ENCODE measurements around the gene MCTP2.

The MCTP2 gene

GRCh38 chr15:94273826-94274225 lies 42.5 kb downstream of the MCTP2 start:
- TF ChIP-seq, protein P1, sequence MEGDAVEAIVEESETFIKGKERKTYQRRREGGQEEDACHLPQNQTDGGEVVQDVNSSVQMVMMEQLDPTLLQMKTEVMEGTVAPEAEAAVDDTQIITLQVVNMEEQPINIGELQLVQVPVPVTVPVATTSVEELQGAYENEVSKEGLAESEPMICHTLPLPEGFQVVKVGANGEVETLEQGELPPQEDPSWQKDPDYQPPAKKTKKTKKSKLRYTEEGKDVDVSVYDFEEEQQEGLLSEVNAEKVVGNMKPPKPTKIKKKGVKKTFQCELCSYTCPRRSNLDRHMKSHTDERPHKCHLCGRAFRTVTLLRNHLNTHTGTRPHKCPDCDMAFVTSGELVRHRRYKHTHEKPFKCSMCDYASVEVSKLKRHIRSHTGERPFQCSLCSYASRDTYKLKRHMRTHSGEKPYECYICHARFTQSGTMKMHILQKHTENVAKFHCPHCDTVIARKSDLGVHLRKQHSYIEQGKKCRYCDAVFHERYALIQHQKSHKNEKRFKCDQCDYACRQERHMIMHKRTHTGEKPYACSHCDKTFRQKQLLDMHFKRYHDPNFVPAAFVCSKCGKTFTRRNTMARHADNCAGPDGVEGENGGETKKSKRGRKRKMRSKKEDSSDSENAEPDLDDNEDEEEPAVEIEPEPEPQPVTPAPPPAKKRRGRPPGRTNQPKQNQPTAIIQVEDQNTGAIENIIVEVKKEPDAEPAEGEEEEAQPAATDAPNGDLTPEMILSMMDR (conservative IDR thresholded peaks at IDR 0.05) = no peak
- 0 out of 2 replicates have a peak, but pooled peaks have one; percentile 22 for TF ChIP-seq ZFX (IDR thresholded peaks at IDR 0.05)
- peak overlapping the region; percentile 81 for H3K27ac ChIP-seq

DNA sequence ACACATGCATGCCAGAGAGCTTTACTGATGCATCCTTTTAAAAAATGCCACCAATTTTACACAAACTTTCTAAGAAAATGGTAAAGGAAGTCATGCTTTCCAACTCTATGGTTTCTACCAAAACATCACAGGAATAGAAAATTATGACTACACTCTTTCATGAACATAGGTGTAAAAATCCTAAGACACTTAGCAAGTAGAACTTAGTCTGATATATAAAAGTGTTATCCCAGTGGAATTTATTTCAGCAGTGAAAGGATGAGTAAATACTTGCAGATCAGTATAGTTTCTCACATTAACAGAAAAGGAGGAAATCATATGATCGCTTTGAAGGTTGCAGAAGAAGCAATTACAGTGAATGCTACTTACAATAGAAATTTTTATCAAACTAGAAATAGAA lies 43.4 kb downstream of the MCTP2 start:
- H3K27ac ChIP-seq = no peak overlapping the region

GRCh38 chr15:94277485-94277884 lies 46.1 kb downstream of the MCTP2 start:
- H3K27ac ChIP-seq = no peak overlapping the region
- TF ChIP-seq, protein P1 (conservative IDR thresholded peaks at IDR 0.05) = no peak
- TF ChIP-seq ZFX (IDR thresholded peaks at IDR 0.05) = no peak

More for the DNA sequence above, 43.4 kb downstream of the MCTP2 start:
- TF ChIP-seq, protein P1 (conservative IDR thresholded peaks at IDR 0.05) = no peak
- no peak for TF ChIP-seq ZFX (IDR thresholded peaks at IDR 0.05)

DNA sequence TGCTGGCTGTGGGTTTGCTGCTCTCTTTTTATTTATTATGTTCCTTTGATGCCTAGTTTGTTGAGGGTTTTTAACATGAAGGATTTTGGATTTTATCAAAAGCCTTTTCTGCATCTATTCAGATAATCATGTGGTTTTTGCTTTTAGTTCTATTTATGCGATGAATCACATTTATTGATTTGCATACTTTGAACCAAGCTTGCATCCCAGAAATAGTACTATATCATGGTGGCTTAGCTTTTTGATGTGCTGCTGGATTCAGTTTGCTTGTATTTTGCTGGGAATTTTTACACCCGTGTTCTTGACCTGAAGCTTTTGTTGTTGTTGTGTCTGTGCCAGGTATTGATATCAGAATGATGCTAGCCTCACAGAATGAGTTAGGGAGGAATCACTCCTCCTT lies 48.4 kb downstream of the MCTP2 start:
- TF ChIP-seq, protein P1 (conservative IDR thresholded peaks at IDR 0.05) = no peak
- no peak for TF ChIP-seq ZFX (IDR thresholded peaks at IDR 0.05)
- H3K27ac ChIP-seq = no peak overlapping the region

DNA sequence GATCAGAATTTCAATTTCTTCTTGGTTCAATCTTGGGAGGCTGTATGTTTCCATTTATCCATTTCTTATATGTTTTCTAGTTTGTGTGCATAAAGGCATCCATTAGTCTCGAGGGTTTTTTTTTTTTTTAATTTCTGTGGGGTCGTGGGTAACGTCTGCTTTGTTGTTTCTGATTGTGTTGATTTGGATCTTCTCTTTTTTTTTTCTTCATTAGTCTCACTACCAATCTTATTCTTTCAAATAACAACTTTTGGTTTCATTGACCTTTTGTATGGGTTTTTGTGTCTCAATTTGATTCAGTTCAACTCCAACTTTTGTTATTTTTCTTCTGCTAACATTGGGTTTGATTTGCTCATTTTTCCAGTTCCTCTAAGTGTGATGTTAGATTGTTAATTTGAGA lies 48.9 kb downstream of the MCTP2 start:
- TF ChIP-seq ZFX (IDR thresholded peaks at IDR 0.05) = no peak
- TF ChIP-seq, protein P1 (conservative IDR thresholded peaks at IDR 0.05) = no peak
- H3K27ac ChIP-seq = no peak overlapping the region

DNA sequence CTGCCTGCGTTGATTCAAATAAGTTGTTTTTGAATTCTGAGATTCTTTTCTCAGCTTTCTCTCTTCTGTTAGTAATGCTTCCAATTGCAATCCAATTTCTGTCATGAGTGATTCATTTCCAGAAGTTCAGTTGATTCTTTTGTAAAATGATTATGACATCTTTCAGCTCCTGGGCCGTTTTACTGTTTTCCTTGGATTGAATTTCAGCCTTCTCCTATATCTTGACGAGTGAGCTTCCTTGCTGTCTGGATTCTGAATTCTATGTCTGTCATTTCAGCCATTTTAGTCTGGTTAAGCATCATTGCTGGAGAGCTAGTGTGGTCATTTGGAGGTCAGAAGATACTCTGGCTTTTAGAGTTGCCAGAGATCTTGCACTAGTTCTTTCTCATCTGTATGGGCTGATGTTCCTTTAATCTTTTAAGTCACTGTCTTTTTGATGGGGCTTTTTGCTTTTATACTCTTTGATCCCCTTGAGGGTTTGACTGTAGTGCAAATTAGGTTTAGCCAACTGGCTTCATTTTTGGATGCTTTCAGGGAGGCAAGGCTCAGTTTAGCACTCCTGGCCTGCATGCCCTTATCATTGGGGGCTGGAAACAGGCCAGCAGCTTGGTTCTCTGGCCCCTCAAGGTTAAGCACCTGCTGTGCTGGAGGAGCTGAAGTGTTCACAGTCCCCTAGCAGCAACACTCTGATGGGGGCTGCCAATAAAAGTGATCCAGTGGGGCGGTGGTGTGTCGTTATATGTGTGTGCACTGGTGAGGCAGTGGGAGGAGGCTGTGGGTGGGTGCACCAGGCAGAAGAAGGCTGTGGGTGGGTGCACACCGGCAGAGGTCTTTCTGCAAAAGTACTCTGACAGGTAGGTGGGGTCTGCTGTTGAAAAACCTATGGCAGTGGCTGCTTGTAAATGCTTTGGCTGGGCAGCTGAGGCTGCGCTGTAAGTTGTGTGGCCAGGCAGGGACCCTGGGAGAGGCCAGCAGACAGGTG lies 51.2 kb downstream of the MCTP2 start:
- no peak for TF ChIP-seq ZFX (IDR thresholded peaks at IDR 0.05)
- TF ChIP-seq, protein P1 (conservative IDR thresholded peaks at IDR 0.05) = no peak
- H3K27ac ChIP-seq = peak overlapping the region; percentile 1; the same call in 1 of the 2 replicates

GRCh38 chr15:94286583-94286982 lies 55.2 kb downstream of the MCTP2 start:
- TF ChIP-seq ZFX (IDR thresholded peaks at IDR 0.05) = no peak
- TF ChIP-seq, protein P1 (conservative IDR thresholded peaks at IDR 0.05) = no peak
- no peak overlapping the region for H3K27ac ChIP-seq

All from C4-2B (cell line).